Measurements from ENCODE around the gene GPR3.
A peak's percentile ranks its signal among the peaks of the same experiment; 100 is the strongest.

GPR3 gene

DNA sequence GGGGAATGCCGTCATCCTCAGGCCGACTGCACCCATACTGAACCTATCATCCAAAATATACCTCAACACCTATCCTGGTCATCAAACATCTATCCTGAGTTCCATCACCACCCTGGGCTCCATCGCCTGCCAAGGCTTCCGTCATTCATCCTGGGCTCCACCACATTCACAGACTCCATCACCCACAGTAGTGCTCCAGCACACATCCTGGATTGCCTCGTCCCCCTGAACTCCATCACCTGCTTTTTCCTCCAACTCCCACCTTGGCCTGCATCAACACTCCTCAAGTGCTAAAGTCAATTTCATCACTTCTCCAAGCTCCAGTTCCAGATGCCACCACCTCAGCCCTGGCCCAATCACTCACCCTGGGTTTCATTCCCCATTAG, 33.5 kb upstream of the GPR3 start:
- DNase-seq: no peak

DNA sequence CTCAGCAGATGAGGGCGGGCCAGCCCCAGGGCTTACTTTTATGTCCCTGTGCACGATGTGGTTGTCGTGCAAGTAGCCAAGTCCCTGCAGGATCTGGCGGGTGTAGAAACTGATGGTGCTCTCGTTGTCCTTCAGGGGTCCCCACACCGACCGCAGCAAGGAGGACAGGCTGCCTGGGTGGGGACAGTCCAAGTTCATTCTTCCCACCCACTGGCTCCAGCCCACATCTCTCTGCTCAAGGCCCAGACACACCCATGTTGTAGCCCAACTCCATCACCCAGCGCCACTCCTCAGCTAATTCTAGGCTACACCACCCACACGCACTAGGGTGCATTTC, 32.6 kb upstream of the GPR3 start:
- no peak for DNase-seq

DNA sequence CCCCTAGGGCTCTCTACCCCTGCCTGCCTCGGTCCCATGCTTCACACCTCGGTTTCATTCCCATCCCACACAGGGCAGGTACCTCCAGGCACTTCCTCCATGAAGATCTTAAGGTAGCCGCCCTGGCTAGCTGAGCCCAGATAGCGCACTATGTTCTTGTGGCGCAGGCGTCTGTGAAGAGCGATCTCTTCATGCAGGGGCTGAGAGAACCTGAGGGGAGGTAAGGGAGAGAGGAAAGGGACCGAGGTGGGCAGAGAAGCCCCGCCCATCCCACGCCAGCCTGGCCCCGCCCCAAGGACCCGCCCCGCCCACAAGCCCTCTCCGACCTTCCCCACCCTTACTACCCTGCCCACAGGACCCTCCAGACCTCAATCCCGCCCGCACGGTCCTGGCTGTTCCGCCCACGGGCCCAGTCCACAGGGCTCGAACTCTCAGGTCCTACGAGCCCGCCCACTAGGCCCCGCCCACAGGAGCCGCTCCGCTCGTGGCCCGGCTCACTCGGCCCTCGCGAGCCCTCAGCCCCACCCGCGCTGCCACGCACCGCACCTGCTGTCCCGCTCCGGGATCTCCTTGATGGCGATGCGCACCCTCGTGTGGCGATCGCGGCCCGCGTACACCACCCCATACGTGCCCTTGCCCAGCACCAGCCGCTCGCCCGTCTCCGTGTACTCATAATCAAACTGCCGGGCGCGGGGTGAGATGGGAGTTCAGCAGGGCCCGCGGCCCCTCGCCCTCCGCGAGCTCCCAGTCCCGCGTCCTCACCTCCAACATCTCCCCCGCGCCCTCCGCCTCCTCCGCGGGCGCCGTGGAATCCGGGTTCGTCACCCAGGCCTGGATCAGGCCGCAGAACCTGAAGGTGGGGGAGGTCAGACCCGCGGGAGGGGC, 32.0 kb upstream of the GPR3 start:
- peak; percentile 44 for DNase-seq

DNA sequence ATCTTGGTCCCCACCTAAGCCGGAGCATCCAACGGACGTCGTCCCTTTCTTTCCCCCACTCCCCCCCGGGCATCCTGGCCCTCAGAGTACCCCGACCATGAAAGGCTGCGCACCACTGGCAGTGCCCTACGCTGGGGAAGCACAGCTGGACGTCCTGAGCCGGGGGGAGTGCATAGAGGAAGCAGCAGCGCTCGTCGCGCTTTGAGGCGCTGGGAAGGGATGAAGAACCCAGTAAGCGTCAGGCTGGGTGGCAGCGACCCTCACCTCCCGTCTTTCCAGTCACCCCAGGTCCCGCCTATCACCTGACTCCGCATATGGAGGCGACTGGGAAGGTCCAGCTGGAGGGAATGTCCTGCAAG, 31.4 kb upstream of the GPR3 start:
- no peak for DNase-seq

DNA sequence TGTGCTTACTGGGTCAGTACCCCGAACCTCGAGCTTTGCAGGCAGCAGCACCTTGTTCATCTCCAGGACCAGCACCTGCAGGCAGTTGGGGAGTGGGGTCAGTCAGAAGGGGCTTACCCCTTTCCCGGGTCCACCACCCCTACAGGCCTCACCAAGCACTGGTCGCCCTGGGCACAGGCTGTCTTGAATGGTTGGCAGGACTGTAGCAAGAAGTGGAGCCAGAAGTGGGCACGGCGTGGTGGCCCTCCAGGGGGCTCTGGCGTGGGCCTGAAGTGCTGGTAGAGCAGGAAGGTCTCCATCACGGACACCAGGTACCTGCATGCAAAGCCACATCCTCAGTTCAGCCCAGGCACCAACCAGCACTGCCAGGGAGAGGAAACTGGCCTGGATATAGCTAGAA, 30.9 kb upstream of the GPR3 start:
- no peak for DNase-seq

DNA sequence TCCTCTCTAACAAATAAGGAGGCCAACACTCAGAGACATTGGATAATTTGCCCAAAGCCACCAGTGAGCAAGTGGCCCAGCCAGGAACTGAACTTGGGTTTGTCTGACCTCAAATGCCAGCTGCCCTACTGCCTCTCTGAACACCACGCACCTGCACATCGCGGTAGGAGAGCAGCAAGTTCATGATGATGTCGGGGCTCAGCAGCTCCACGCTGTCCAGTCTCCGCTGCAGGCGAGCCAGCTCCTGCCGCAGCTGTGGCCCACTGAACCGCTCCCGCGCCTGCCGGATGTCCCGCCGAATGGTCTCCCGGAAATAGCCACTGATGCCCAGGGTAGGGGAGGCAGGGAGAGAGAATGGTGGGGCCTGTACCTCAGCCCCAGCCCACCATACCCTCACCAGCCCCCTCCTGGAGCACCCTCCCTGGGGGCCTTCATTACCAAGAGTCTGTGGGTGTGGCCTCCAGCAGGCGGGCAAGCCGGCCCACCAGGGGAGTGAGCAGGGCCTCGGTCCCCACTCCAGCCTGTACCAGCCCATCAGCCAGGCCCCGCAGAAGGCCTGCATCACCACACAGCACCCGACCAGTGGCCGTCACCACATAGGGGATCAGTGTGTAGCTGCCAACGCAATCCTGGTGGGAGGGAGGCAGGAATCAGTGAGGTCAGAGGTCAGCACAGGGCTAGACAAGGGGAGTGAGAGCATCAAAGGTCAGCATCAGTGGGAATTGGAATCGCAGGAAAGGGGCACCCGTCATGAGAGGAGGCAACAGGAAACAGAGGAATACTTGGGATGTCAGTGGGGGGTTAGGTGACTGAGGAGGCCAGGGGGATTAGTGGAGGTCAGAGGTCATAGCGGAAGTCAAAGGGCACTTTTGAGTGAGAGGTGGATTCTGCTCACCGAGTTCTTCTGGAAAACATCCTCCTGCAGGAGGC, 28.4 kb upstream of the GPR3 start:
- DNase-seq: no peak

DNA sequence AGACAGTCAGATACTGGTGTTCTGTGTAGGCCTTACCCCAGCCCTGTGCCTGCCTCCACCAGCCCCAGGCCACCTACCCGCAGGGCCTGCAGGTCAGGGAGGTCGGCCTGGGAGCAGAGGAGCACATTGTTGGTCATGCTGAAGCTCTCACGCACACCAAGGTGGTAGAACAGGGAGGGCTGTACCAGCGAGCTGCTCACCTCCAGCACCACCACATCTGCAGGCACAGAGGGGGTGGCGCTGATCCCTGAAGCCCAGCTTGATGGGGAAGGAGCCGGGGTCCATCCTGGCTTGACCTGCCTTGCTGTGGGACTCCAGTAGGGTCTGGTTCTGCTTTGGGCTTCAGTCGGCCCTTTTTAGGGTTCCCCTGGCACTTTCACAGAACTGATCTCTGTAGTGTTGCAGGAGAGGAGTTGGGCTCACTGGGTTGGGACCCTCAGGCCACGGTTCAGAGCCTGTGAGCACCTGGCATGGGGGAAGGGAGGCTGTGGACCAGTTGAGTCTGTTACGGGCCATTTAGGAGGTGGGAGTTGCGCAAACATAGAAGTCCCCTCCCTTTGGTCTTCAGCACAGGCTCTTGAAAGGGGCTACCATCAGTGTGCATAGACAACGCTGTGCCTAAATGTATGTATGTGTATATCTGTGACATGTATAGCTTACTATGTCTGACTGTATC, 27.6 kb upstream of the GPR3 start:
- no peak for DNase-seq

DNA sequence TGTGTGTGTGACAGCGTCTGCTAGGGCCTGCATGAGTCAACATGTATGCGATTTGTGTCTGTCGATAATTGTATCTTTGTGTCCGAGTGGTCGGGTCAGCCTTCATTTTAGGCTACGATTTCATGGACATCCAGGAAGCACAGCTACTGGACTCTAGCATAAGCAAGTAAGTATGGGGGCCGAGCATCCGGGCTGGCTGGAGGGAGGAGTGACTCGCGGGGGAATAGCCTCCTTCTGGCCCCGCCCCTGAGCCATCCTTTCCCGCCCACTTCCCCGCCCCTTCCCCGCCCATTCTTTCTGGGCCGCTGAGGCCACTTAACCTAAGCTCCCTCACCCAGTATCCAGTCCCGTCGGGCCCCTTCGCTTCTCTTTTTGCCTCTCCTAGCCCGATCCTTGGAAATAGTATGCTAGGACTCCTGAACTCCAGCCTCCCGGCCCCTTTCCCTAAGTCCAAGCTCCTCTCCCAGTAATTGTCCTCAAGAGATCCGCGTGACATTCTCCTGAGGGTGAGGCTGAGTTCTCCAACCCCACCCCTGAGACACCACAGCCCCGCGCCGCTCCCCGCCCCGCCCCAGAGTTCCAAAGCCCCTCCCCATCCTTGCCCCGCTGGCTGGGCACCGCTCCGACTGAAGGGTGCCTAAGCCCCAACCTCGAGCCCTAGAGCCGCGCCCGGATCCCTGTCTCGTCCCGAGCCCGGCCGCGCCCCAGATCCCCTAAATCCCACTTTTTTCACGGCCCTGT, 26.9 kb upstream of the GPR3 start:
- peak; percentile 77 for DNase-seq

DNA sequence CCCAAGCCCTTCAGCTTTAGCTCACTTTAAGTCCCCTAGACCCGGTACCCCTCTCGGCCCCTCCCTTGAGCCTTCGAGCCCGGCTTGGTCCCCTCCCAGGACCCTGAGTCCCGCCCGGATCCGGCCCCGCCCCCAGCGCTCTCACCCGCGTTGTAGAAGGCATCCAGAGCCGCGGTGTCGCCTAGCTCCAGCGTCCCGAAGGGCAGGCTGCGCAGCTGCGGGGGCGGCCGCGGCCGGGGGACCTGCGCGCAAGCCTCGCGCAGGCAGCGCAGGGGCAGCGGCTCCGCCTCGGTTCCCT, 26.4 kb upstream of the GPR3 start:
- peak; percentile 65 for DNase-seq

DNA sequence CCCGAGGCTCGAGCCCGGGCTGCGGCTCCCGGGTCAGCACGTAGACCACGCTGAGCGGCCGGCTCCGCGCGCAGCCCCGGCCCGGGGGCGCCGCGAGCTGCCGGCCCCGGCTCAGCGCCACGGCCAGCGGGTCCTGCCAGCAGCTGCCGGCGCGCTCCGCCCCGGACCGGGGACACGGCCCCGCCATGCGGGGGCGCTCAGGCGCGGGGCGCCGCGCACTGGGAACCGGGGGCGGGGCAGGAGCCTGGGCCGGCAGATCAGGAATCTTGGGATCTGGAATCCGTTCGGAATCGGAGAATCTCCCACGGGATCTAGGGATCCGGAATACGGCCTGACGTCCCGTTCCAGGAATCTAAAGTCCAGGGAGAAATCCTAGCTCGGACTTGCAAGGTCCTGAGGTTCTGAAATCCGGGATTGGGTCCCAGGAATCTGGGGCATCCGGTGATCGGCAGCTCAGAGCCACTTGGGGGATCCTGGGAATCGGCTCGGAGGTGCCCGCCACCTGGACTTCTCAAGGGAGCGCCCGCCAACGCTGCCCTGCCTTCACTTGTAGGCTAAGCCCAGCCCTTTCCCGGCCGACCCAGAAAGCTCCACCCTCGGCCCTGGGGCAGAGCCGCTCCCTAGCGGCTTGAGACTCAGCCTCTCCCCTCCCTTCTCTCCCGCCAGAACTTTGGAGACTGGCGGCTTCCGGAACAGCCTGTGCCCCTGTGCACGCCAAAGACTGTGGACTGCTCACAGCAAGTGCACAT, 25.8 kb upstream of the GPR3 start, which contains the start of gene MAP3K6:
Gene MAP3K6 (minus strand): TSS at position 551 of the 749 bp plus-strand sequence. CDS start 364 bp downstream, at position 187.
- no peak for DNase-seq

DNA sequence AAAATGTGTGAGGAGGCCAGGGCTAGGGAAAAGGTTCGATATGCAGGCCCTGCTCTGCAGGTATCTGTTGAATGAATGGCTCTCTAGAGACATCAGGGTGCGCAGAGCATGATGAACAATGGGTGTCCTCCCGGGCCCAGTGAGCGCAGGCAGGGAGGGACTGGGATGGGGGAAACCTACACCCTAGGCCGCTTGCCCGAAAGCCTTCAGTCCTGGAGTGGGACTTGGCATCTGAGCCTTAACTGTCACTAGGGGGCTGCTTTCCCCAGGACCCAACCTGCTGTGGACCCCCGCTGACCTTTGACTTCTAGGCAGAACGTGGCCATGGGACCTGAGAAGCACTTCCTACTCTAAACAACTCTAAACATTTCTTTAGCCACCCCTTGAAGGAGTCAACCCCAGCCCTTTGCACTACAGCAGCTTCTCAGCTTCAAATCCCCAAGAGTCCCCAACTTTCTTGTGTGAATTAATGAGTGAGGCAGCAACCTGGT, 25.2 kb upstream of the GPR3 start:
- no peak for DNase-seq

DNA sequence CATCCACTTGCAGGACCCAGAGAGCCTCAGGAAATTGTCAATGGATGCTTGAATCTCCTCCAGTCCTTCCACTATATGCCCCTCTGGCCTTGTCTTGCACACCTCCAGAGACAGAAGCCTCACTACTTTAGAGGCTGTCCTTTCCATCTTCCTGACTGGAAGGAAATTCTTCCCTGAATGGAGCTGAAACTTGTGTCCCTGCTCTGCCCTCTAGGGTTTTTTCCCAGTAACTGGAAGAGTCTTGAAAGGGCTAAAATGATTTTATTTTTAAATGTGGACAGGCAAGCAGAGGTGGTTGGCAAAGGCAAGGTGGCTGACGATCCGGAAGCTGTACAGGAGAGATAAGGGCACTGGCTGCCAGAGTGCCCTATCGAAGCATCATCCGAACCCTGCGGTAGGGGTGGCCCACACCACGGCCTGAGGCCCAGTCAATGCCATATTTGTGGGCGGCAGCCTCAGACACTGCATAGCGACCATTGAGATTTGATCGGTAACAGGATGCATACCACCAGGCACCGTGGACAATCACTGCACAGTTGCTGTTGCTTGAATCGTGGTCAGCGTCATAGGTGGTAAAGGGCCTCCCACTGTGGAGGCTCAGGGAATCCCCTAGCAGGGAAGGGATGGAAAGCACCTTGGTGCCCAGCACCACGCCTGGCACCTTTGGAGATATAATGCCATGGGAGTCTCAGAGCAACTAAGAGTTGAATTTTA, 23.4 kb upstream of the GPR3 start:
- peak; percentile 32 for DNase-seq

DNA sequence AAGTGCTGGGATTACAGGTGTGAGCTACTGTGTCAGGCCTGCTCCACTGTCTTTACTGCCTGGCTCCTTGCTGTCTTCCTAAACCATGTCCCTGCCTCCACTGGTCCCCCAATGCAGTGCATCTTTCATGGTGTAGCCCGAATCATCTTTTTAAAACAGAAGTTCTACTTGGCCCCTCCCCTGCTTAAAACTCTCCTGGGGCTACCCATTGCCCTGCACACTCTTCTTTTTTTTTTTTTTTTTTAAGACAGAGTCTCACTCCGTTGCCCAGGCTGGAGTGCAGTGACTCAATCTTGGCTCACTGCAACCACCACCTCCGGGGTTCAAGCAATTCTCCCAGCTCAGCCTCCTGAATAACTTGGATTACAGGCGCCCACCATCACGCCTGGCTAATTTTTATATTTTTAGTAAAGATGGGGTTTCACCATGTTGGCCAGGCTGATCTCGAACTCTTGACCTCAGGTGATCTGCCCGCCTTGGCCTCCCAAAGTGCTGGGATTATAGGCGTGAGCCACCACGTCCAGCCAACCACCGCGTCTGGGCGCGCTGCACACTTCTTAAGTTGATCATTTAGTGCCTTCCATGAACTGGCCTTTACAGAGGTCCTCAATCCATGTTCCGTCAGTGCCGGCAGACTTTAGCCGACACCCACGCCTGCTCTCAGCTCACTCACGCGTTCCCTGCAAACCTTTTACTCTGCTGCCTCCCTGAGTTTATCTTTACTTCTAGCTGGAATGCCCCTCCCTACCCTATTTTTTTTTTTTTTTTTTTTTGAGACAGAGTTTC, 20.2 kb upstream of the GPR3 start:
- DNase-seq: no peak

DNA sequence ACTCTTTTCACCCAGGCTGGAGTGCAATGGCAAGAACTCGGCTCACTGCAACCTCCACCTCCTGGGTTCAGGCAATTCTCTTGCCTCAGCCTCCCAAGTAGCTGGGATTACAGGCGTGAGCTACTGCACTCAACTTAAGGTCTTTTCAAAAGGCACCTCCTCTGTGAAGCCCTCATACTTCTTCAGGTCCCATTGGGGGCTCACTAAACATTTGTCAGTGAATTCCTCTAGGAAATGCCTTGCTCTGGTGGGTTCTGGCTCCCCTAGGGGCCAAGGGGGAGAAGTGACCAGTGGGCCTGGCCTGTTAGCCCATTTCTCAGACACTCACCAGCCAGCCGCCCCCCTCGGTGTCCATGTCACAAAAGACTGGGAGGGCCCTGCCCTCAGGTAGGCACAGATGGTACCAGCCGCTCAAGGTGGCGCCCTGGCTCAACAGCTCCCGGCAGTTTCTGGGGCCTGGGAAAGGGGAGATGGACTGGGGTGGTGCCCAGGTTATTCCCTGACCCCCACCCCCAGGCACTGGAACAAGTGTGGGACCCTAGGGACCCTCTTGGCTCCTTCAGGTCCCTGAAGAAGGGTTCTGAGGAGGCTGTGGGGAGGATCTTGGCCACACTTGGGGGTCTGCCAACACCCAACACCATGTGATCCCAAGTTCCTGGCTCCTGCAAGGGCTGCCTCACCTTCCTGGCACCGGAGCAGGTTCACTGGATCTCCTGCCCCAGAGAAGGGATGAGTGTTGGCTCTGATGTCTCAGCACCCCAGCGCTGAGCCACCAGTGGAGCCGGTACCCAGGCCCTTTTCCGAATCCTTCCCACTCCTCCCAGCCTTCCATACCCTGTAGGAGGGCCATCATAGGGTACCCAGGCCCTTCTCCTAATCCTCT, 19.4 kb upstream of the GPR3 start:
- DNase-seq: no peak

DNA sequence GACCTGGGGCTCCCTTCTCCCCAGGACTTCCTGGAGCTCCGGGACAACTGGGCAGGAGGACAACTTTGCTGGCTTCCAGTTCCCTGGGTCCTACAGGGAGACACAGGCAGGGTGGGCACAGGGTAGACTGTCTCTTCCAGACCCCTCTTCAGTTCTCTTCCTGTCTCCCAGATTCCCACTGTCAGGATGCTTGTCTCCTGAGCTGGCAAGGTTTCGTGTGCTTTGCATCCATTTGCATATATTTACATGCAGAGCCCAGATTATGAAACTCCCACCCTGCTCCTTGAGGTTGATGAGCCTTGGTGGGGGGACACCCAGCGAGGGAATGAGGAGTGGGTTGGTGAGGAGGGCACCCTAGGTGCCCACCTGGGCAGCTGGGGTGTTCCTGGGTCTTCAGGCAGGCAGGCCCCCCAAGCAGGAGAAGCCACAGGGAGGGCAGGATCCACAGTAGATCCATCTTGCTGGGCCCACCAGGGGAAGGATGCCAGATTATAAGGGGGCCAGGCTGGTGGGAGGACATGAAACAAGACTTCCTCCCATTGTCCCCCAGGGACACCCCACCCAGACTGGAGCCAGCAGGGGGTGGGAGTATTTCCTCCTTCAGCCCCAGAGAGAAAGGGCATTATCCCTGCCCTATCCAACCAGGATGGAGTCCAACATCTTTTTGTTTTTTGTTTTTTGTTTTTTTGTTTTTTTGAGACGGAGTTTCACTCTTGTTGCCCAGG, 17.9 kb upstream of the GPR3 start, which contains the start of gene FCN3:
Gene FCN3 (minus strand): TSS at position 463 of the 725 bp plus-strand sequence. CDS start 6 bp downstream, at position 457.
- DNase-seq: no peak

DNA sequence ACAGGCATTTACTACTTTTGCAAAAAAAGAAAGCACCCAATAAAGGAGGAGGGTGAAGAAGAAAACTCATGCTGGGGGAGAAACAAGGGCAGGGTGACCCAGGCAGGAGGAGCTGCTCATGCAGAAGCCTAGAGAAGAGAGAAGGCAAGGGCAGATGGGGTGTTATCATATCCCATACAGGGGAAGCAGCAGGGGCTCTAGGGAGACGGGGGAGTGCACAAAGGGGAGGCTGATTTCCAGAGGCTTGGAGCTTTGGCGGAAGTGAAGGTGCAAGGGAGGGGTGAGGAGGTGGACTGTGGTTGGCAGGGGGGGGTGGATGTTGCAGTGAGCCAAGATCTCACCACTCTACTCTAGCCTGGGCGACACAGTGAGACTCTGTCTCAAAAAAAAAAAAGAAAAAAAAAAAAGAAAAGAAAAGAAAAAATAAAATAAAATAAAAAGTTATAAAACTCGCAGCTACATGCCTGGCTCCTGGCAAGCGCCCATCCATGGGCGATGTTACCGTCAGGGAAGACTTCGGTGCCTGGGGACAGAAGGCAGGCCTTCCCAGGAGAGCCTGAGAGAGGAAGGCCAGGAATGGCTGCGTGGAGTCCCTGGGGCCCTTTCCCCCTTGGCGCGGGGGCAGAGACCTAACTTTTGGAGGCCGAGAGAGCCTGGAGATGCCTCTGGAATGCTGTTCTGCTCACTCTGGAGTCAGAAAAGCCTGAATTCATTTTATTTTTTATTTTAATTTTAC, 14.5 kb upstream of the GPR3 start:
- no peak for DNase-seq

DNA sequence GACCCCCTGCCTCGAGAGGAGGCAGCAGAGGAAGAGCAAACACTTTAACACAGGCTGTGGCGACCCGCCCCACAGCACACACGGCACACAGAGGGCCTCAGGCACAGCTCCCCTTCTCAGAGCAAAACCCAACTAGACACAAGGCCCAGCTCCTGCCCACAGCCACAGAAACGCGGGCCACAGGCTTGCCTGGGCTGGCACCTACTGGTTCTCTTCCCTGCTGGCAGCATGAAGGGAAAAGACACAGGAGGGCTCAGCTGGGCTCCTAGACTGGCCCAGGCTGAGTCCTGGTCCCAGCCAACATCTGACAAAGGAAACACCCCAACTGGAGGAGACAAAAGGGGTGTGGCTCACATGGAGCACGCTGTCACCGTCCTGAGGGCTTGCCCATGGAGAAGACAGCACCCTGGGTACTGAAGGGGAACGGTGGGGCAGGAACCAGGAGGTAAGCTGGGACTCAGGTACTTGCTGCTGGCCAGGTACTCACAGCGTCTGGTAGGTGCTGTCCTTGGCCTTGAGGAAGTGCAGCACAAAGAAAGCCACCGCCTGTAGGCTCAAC, 12.8 kb upstream of the GPR3 start:
- DNase-seq: no peak
